Right lung (tissue), 5 donors: ENCODE results near the gene C1orf198. TPM values are rescaled to one million over a fixed set of nuclear protein-coding genes. Genes with fewer than 3 reads are reported as not detected.

Source experiments
- DNase-seq, 2 donors: peaks; one replicate each; pipeline ENCODE4 v3.0.0-alpha.2; 2013
- polyA plus RNA-seq, 5 donors: library from polyadenylated mRNA; unstranded; fragments of 120-200 nt; gene quantifications; one replicate each; pipeline versions ENCODE4 v1.2.1 to v1.2.3, GENCODE V29; 2013; ENCODE audit warnings: inconsistent platforms in 1 of 5, low replicate concordance in 1 of 5; ENCODE audit not compliant: insufficient read length in 5 of 5, insufficient read depth in 1 of 5

C1orf198 gene
- polyA plus RNA-seq, 5 donors: 68.7 to 92.3 (median 80.9) TPM

GRCh38 chr1:230788561-230789275 is 79.6 kb downstream of the C1orf198 start:
- no peak for DNase-seq

- no peak for DNase-seq
Observed at GRCh38 chr1:230787471-230787870, 80.8 kb downstream of the C1orf198 start.

Other genes with a start within 250 kb of the C1orf198 start
- gene COG2, start 226.0 kb downstream of the C1orf198 start, polyA plus RNA-seq: 10 to 100 TPM; 27.2 to 31.3 (median 29.4) TPM
- 1 to 10 TPM in 2 of 5 donors, under 1 TPM in 3; 0.40 to 5.8 (median 0.76) TPM for gene AGT, start 154.4 kb downstream of the C1orf198 start, polyA plus RNA-seq
- 1 to 10 TPM; 1.0 to 2.8 (median 1.1) TPM for gene CAPN9, start 121.1 kb downstream of the C1orf198 start, polyA plus RNA-seq
- gene TTC13, start 110.3 kb upstream of the C1orf198 start, polyA plus RNA-seq: 10 to 100 TPM; 19.4 to 29.9 (median 28.4) TPM
- 10 to 100 TPM; 20.5 to 28.9 (median 25.6) TPM for gene ARV1, start 110.6 kb upstream of the C1orf198 start, polyA plus RNA-seq
- 10 to 100 TPM; 14.9 to 24.7 (median 17.7) TPM for gene FAM89A, start 171.7 kb upstream of the C1orf198 start, polyA plus RNA-seq